ENCODE results near the gene ITFG1. TPM values are rescaled to one million over a fixed set of nuclear protein-coding genes. Genes with fewer than 3 reads are reported as not detected.

Gene ITFG1
- total and polyA plus RNA-seq, 9 of the 15 experiments (the other 6 are each of a cell fraction or from before 2014, with no cell fraction given): 17.1 to 83.5 (median 35.8) TPM

GRCh38 chr16:47461598-47462266 lies 869 bp upstream of the ITFG1 start (continued):
- TF ChIP-seq ZNF174 (CRISPR knock-in tag; IDR thresholded peaks at IDR 0.05) (no peak), PML (IDR thresholded peaks at IDR 0.05; ENCODE audit: low read length) (peak; percentile 35; the same call in 1 of the 2 replicates), XRCC3 (IDR thresholded peaks at IDR 0.05) (no peak), TAL1 (IDR thresholded peaks at IDR 0.05) (peak; percentile 71), SMAD1 (IDR thresholded peaks at IDR 0.05; ENCODE audit: low read depth, low read length, partially characterized antibody) (peak; percentile 47), NFE2L1 (tag; IDR thresholded peaks at IDR 0.05; ENCODE audit: borderline replicate concordance, low read depth) (peak; percentile 57; the same call in 1 of the 2 replicates), ZEB2 (IDR thresholded peaks at IDR 0.05) (peak; percentile 69; the same call in 1 of the 2 replicates), NBN (IDR thresholded peaks at IDR 0.05; ENCODE audit: low read depth) (no peak), ZMIZ1 (IDR thresholded peaks at IDR 0.05; ENCODE audit: low read depth in 2 of 2, low read length in 2 of 2) (peak in 1 of 2 experiments; percentile 54; a peak in 1 of 4 replicates), ZNF507 (tag; conservative IDR thresholded peaks at IDR 0.05) (no peak), ATF6 (CRISPR knock-in tag; IDR thresholded peaks at IDR 0.05) (0 out of 2 replicates have a peak, but pooled peaks have one; percentile 73), NKRF (IDR thresholded peaks at IDR 0.05; ENCODE audit: borderline replicate concordance) (peak; percentile 19; the same call in 1 of the 2 replicates), POLR2AphosphoS5 (IDR thresholded peaks at IDR 0.05; ENCODE audit: control insufficient read depth, insufficient read depth, low read depth, low read length) (peak; percentile 25; the same call in 1 of the 2 replicates), CBFA2T3 (IDR thresholded peaks at IDR 0.05) (peak; percentile 81), PREB (CRISPR knock-in tag; IDR thresholded peaks at IDR 0.05) (peak; percentile 46; the same call in 1 of the 2 replicates), NCOR1 (IDR thresholded peaks at IDR 0.05) (peak; percentile 71), CHD1 (IDR thresholded peaks at IDR 0.05; ENCODE audit: low read length) (peak; percentile 94), DACH1 (IDR thresholded peaks at IDR 0.05; ENCODE audit: partially characterized antibody) (peak; percentile 75), NR2C1 (IDR thresholded peaks at IDR 0.05) (peak; percentile 40), NR2C1 (tag; IDR thresholded peaks at IDR 0.05) (no peak), MECOM (CRISPR knock-in tag; IDR thresholded peaks at IDR 0.05) (no peak)
